SK-N-SH (cell line): ENCODE measurements around the gene MPPE1. TPM values are rescaled to one million over a fixed set of nuclear protein-coding genes. Genes with fewer than 3 reads are reported as not detected.

Experiments
- CTCF ChIA-PET: fragments of 300-600, 350-600 bp; formaldehyde crosslinking; extraction: SDS; loops from one replicate; lab custom pipeline; 2021; lab: Yijun Ruan, JAX
- POLR2A ChIA-PET: fragments of 350-600 bp; sonication (Branson Sonifier 250); formaldehyde crosslinking; extraction: SDS; loops from one replicate; lab custom pipeline; 2020; ENCODE audit warnings: antibody characterized with exemption, inconsistent platforms; lab: Yijun Ruan, JAX
- DNase-seq: peaks from one replicate; pipeline ENCODE4 v3.0.0; 2012
- H2AFZ ChIP-seq: fragments of 200-600 bp; sonication (generic); 2 replicates; pipeline ENCODE4 v1.8.1; 2016; ENCODE audit warnings: antibody characterized with exemption, mild to moderate bottlenecking, low read depth
- H3F3A ChIP-seq: fragments of 200-600 bp; sonication (generic); replicated peaks from 2 replicates; pipeline ENCODE3; 2016; ENCODE audit warnings: antibody characterized with exemption, mild to moderate bottlenecking; ENCODE audit not compliant: insufficient read depth
- H3K27ac ChIP-seq, 2 experiments: fragments of 200-500 bp in 1 of 2; fragments of 200-600 bp in 1 of 2; sonication (Bioruptor generic) in 1 of 2; sonication (generic), shearing (Covaris generic) in 1 of 2; 2 replicates each; pipeline versions ENCODE4 v1.5.1 to v1.6.1; 2014 to 2016; ENCODE audit warnings: low read depth in 2 of 2, inconsistent platforms in 1 of 2, low read length in 1 of 2, mild to moderate bottlenecking in 1 of 2, mixed read lengths in 1 of 2
- H3K27me3 ChIP-seq: fragments of 200-600 bp; sonication (generic), shearing (Covaris generic); 2 replicates; pipeline ENCODE4 v1.6.1; 2016; ENCODE audit warnings: mixed run types; ENCODE audit not compliant: insufficient read depth
- H3K36me3 ChIP-seq, 2 experiments: fragments of 200-500 bp in 1 of 2; fragments of 200-600 bp in 1 of 2; sonication (Bioruptor generic) in 1 of 2; sonication (generic) in 1 of 2; replicated peaks in 1 of 2; 2 replicates each; pipeline versions ENCODE3 to v1.5.1; 2014 to 2016; ENCODE audit warnings: low read length in 1 of 2, mild to moderate bottlenecking in 1 of 2; ENCODE audit not compliant: insufficient read depth in 2 of 2, control insufficient read depth in 1 of 2
- H3K4me1 ChIP-seq, 2 experiments: fragments of 200-500 bp in 1 of 2; fragments of 200-600 bp in 1 of 2; sonication (Bioruptor generic) in 1 of 2; sonication (generic), shearing (Covaris generic) in 1 of 2; 2 replicates each; pipeline versions ENCODE4 v1.5.1 to v1.6.1; 2014 to 2016; ENCODE audit warnings: low read depth in 1 of 2, low read length in 1 of 2, mixed run types in 1 of 2; ENCODE audit not compliant: insufficient read depth in 2 of 2, control insufficient read depth in 1 of 2
- H3K4me2 ChIP-seq: fragments of 200-600 bp; sonication (generic), shearing (Covaris generic); 2 replicates; pipeline ENCODE4 v1.6.1; 2017; ENCODE audit warnings: mixed run types
- H3K4me3 ChIP-seq, 2 experiments: fragments of 200-500 bp in 1 of 2; fragments of 200-600 bp in 1 of 2; sonication (Bioruptor generic) in 1 of 2; sonication (generic), shearing (Covaris generic) in 1 of 2; 2 replicates each; pipeline versions ENCODE4 v1.5.1 to v1.8.1; 2014 to 2016; ENCODE audit warnings: low read depth in 2 of 2, inconsistent platforms in 1 of 2, low read length in 1 of 2, mild to moderate bottlenecking in 1 of 2, mixed read lengths in 1 of 2, moderate library complexity in 1 of 2
- H3K79me2 ChIP-seq: fragments of 200-600 bp; sonication (generic); 2 replicates; pipeline ENCODE4 v1.8.1; 2017; ENCODE audit warnings: mild to moderate bottlenecking; ENCODE audit not compliant: insufficient read depth
- H3K9ac ChIP-seq: fragments of 200-600 bp; sonication (generic); 2 replicates; pipeline ENCODE4 v1.6.1; 2017; ENCODE audit warnings: mixed run types
- H3K9me2 ChIP-seq: fragments of 200-600 bp; sonication (generic); 2 replicates; pipeline ENCODE4 v1.6.1; 2017; ENCODE audit warnings: mixed run types
- H3K9me3 ChIP-seq: fragments of 200-600 bp; sonication (generic); 2 replicates; pipeline ENCODE4 v1.6.1; 2017; ENCODE audit warnings: mixed run types, mild to moderate bottlenecking, moderate library complexity
- H4K20me1 ChIP-seq: fragments of 200-600 bp; sonication (generic); 2 replicates; pipeline ENCODE4 v1.6.1; 2017; ENCODE audit warnings: mild to moderate bottlenecking, mixed run types; ENCODE audit not compliant: insufficient read depth
- CHD2 ChIP-seq: fragments of 150-350 bp; IDR thresholded peaks from 2 replicates; pipeline ENCODE4 v1.6.1; 2018; ENCODE audit warnings: low read length; ENCODE audit not compliant: partially characterized antibody
- ELF1 ChIP-seq: IDR thresholded peaks from 2 replicates; pipeline ENCODE4 v1.4.0; 2012
- FOXM1 ChIP-seq: IDR thresholded peaks from 2 replicates; pipeline ENCODE4 v1.4.0; 2012; ENCODE audit warnings: low read depth, mild to moderate bottlenecking
- NFIC ChIP-seq: IDR thresholded peaks from 2 replicates; pipeline ENCODE4 v1.4.0; 2012; ENCODE audit warnings: borderline replicate concordance
- RAD21 ChIP-seq: IDR thresholded peaks from 2 replicates; pipeline ENCODE4 v1.6.1; 2012; ENCODE audit warnings: mild to moderate bottlenecking, low read length
- SMC3 ChIP-seq: IDR thresholded peaks from 2 replicates; pipeline ENCODE4 v1.6.1; 2012; ENCODE audit warnings: low read depth, low read length, improper control_type of control experiment
- TAF1 ChIP-seq: IDR thresholded peaks from 2 replicates; pipeline ENCODE4 v1.6.1; 2012; ENCODE audit warnings: low read depth, mild to moderate bottlenecking, low read length, moderate library complexity, borderline replicate concordance
- WGBS: methylation state at CpG from one replicate; pipeline ENCODE4 v1.1.6; 2017; ENCODE audit warnings: low lambda C conversion rate; 5-methylcytosine and 5-hydroxymethylcytosine counted together
- polyA plus RNA-seq, 3 experiments: library from polyadenylated mRNA; depleted of rRNA; stranded (reverse); fragments of >200 nt; gene quantifications; 2 replicates each; pipeline ENCODE4 v1.2.3, GENCODE V29; 2012
- TF ChIP-seq, protein P1 (sequence below): IDR thresholded peaks from 2 replicates; pipeline ENCODE4 v1.4.0; 2012; ENCODE audit warnings: low read depth, borderline replicate concordance
- TF ChIP-seq, protein P2 (sequence below): IDR thresholded peaks from 2 replicates; pipeline ENCODE4 v1.6.1; 2012; ENCODE audit warnings: mild to moderate bottlenecking, low read depth, low read length, moderate library complexity
- TF ChIP-seq, protein P3 (sequence below): IDR thresholded peaks from 2 replicates; pipeline ENCODE4 v1.4.0; 2012; ENCODE audit warnings: low read depth
- TF ChIP-seq, protein P4 (sequence below): IDR thresholded peaks from 2 replicates; pipeline ENCODE4 v1.4.0; 2012; ENCODE audit warnings: low read depth, borderline replicate concordance

MPPE1 gene
- polyA plus RNA-seq, 1 of the 3 experiments (the other 2 are of a cell fraction), result 13.2 TPM

DNA sequence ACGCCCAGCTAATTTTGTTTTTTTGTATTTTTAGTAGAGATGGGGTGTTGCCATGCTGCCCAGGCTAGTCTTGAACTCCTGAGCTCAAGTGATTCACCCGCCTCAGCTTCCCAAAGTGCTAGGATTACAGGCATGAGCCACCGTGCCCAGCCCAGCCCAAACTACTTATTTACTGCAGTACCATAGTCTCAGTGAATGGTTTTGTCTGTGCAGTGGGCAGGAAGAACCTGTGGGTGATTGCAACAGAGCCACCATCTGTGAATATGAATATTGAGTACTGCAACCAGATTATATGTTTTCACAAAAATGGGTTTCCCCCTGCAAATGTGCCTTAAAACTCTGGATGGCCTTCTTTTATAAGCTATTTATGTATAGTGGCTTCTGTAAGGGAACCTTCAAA lies 9.1 kb downstream of the MPPE1 start:
- no peak for DNase-seq
- Histone ChIP-seq H3K36me3 (peaks cover 2 to 8% of the 10 kb centered on the region in 2 experiments), H3K9me2 (no peaks in the 10 kb centered on the region), H3K4me2 (no peak overlapping the region), H4K20me1 (no peaks in the 10 kb centered on the region), H3K4me3 (no peak overlapping the region), H3K9me3 (no peaks in the 10 kb centered on the region), H3K4me1 (peaks cover 0 to 4% of the 10 kb centered on the region in 2 experiments; a peak in 1 of 4 replicates), H3K27me3 (no peaks in the 10 kb centered on the region)
- CTCF ChIA-PET, result interaction anchor here (0.6 to 1.1 kb wide), 2 partner anchors 21 to 340 kb away, joined by 3 read pairs; no protein-coding TSS in a partner anchor
- POLR2A ChIA-PET, result no interaction called here
- TF ChIP-seq, protein P1, sequence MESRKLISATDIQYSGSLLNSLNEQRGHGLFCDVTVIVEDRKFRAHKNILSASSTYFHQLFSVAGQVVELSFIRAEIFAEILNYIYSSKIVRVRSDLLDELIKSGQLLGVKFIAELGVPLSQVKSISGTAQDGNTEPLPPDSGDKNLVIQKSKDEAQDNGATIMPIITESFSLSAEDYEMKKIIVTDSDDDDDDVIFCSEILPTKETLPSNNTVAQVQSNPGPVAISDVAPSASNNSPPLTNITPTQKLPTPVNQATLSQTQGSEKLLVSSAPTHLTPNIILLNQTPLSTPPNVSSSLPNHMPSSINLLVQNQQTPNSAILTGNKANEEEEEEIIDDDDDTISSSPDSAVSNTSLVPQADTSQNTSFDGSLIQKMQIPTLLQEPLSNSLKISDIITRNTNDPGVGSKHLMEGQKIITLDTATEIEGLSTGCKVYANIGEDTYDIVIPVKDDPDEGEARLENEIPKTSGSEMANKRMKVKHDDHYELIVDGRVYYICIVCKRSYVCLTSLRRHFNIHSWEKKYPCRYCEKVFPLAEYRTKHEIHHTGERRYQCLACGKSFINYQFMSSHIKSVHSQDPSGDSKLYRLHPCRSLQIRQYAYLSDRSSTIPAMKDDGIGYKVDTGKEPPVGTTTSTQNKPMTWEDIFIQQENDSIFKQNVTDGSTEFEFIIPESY, result no peak
- TF ChIP-seq SMC3 (no peak), ELF1 (no peak), RAD21 (no peak), CHD2 (no peak), FOXM1 (no peak), NFIC (no peak), TAF1 (no peak)
- TF ChIP-seq, protein P2, sequence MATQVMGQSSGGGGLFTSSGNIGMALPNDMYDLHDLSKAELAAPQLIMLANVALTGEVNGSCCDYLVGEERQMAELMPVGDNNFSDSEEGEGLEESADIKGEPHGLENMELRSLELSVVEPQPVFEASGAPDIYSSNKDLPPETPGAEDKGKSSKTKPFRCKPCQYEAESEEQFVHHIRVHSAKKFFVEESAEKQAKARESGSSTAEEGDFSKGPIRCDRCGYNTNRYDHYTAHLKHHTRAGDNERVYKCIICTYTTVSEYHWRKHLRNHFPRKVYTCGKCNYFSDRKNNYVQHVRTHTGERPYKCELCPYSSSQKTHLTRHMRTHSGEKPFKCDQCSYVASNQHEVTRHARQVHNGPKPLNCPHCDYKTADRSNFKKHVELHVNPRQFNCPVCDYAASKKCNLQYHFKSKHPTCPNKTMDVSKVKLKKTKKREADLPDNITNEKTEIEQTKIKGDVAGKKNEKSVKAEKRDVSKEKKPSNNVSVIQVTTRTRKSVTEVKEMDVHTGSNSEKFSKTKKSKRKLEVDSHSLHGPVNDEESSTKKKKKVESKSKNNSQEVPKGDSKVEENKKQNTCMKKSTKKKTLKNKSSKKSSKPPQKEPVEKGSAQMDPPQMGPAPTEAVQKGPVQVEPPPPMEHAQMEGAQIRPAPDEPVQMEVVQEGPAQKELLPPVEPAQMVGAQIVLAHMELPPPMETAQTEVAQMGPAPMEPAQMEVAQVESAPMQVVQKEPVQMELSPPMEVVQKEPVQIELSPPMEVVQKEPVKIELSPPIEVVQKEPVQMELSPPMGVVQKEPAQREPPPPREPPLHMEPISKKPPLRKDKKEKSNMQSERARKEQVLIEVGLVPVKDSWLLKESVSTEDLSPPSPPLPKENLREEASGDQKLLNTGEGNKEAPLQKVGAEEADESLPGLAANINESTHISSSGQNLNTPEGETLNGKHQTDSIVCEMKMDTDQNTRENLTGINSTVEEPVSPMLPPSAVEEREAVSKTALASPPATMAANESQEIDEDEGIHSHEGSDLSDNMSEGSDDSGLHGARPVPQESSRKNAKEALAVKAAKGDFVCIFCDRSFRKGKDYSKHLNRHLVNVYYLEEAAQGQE, result no peak
- TF ChIP-seq, protein P3, sequence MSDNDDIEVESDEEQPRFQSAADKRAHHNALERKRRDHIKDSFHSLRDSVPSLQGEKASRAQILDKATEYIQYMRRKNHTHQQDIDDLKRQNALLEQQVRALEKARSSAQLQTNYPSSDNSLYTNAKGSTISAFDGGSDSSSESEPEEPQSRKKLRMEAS, result no peak
- TF ChIP-seq, protein P4, sequence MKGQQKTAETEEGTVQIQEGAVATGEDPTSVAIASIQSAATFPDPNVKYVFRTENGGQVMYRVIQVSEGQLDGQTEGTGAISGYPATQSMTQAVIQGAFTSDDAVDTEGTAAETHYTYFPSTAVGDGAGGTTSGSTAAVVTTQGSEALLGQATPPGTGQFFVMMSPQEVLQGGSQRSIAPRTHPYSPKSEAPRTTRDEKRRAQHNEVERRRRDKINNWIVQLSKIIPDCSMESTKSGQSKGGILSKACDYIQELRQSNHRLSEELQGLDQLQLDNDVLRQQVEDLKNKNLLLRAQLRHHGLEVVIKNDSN, result no peak
- TF ChIP-seq, all 33 proteins: peak for 0
- Histone ChIP-seq H3K79me2 (no peaks in the 10 kb centered on the region), H3K27ac (no peak overlapping the region), H3K9ac (no peak overlapping the region), H3F3A (no peaks in the 10 kb centered on the region), H2AFZ (no peak overlapping the region)
- 96% methylated on average over 3 of the region's 3 CpGs for WGBS
